ENCODE measurements around the gene STPG3. TPM values are rescaled to one million over a fixed set of nuclear protein-coding genes. Genes with fewer than 3 reads are reported as not detected.

Gene STPG3
- total and polyA plus RNA-seq, 9 of the 15 experiments (the other 6 are each of a cell fraction or from before 2014, with no cell fraction given), result not detected

DNA sequence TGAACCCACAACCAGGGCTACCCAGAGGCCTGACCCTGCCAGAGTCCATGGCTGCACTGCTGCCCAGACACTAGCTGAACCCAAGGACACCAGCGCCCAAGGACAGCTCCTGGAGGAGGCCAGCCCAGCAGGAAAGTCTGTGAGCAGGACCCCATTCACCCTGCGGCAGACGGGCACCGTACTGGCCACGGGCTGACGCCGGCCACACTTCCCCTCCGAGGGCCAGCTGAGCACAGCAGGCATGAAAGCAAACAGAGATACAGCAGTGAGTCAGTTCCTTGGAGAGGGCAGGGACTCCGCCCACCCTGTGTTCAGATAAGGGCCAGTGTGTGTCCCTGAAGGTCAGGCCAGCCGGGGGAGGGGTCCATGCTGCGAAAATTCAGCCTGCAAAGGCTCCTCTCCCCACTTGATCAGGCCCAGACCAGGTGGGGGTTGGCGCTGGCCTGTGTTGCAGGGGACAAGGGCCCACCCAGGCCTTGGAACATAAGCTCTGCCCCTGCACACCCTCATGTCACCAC is 32.3 kb upstream of the STPG3 start (continued):
- TF ChIP-seq SMAD1 (IDR thresholded peaks at IDR 0.05; ENCODE audit: low read depth, low read length, partially characterized antibody) (no peak), HOXB6 (CRISPR knock-in tag; IDR thresholded peaks at IDR 0.05; ENCODE audit: borderline replicate concordance) (no peak), BRCA1 (IDR thresholded peaks at IDR 0.05) (no peak), BRCA1 (CRISPR knock-in tag; IDR thresholded peaks at IDR 0.05) (no peak), FOXJ2 (tag; IDR thresholded peaks at IDR 0.05) (no peak), ZNF764 (CRISPR knock-in tag; IDR thresholded peaks at IDR 0.05; ENCODE audit: low read depth) (0 out of 2 replicates have a peak, but pooled peaks have one; percentile 36), TEAD1 (CRISPR knock-in tag; IDR thresholded peaks at IDR 0.05) (0 out of 4 replicates have a peak, but pooled peaks of 1 of the 2 experiments have one; percentile 59), SAP30 (IDR thresholded peaks at IDR 0.05; ENCODE audit: borderline replicate concordance, insufficient read depth, low read depth, low read length, poor library complexity, severe bottlenecking) (no peak), CEBPG (CRISPR knock-in tag; IDR thresholded peaks at IDR 0.05) (no peak), CEBPG (tag; conservative IDR thresholded peaks at IDR 0.05 in 1 of 2, IDR thresholded peaks at IDR 0.05 in 1 of 2) (no peak), ZNF589 (CRISPR knock-in tag; IDR thresholded peaks at IDR 0.05; ENCODE audit: low read depth) (peak; percentile 56; the same call in 1 of the 2 replicates), ZKSCAN3 (CRISPR knock-in tag; IDR thresholded peaks at IDR 0.05) (no peak), C11orf30 (IDR thresholded peaks at IDR 0.05; ENCODE audit: low read depth) (peak; percentile 58; the same call in 1 of the 2 replicates), POLR2G (IDR thresholded peaks at IDR 0.05; ENCODE audit: low read depth, low read length) (peak; percentile 80), ZNF76 (CRISPR knock-in tag; IDR thresholded peaks at IDR 0.05; ENCODE audit: borderline replicate concordance) (0 out of 2 replicates have a peak, but pooled peaks have one; percentile 45), ZNF121 (CRISPR knock-in tag; conservative IDR thresholded peaks at IDR 0.05) (no peak), CREB1 (IDR thresholded peaks at IDR 0.05) (no peak), CREB1 (CRISPR knock-in tag; IDR thresholded peaks at IDR 0.05) (no peak), ZNF347 (CRISPR knock-in tag; IDR thresholded peaks at IDR 0.05; ENCODE audit: low read depth) (no peak)
- TF ChIP-seq, protein P1, sequence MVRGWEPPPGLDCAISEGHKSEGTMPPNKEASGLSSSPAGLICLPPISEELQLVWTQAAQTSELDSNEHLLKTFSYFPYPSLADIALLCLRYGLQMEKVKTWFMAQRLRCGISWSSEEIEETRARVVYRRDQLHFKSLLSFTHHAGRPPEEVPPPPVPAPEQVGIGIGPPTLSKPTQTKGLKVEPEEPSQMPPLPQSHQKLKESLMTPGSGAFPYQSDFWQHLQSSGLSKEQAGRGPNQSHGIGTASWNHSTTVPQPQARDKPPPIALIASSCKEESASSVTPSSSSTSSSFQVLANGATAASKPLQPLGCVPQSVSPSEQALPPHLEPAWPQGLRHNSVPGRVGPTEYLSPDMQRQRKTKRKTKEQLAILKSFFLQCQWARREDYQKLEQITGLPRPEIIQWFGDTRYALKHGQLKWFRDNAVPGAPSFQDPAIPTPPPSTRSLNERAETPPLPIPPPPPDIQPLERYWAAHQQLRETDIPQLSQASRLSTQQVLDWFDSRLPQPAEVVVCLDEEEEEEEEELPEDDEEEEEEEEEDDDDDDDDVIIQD (CRISPR knock-in tag; IDR thresholded peaks at IDR 0.05), result no peak
- TF ChIP-seq, protein P2, sequence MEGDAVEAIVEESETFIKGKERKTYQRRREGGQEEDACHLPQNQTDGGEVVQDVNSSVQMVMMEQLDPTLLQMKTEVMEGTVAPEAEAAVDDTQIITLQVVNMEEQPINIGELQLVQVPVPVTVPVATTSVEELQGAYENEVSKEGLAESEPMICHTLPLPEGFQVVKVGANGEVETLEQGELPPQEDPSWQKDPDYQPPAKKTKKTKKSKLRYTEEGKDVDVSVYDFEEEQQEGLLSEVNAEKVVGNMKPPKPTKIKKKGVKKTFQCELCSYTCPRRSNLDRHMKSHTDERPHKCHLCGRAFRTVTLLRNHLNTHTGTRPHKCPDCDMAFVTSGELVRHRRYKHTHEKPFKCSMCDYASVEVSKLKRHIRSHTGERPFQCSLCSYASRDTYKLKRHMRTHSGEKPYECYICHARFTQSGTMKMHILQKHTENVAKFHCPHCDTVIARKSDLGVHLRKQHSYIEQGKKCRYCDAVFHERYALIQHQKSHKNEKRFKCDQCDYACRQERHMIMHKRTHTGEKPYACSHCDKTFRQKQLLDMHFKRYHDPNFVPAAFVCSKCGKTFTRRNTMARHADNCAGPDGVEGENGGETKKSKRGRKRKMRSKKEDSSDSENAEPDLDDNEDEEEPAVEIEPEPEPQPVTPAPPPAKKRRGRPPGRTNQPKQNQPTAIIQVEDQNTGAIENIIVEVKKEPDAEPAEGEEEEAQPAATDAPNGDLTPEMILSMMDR (IDR thresholded peaks at IDR 0.05 in 2 of 3, conservative IDR thresholded peaks at IDR 0.05 in 1 of 3; ENCODE audit: insufficient read depth in 2 of 3, low read depth in 1 of 3, low read length in 3 of 3), result no peak
- TF ChIP-seq, protein P3, sequence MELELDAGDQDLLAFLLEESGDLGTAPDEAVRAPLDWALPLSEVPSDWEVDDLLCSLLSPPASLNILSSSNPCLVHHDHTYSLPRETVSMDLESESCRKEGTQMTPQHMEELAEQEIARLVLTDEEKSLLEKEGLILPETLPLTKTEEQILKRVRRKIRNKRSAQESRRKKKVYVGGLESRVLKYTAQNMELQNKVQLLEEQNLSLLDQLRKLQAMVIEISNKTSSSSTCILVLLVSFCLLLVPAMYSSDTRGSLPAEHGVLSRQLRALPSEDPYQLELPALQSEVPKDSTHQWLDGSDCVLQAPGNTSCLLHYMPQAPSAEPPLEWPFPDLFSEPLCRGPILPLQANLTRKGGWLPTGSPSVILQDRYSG (tag; conservative IDR thresholded peaks at IDR 0.05; ENCODE audit: low read depth), result 0 out of 2 replicates have a peak, but pooled peaks have one; percentile 72
- TF ChIP-seq, protein P4, sequence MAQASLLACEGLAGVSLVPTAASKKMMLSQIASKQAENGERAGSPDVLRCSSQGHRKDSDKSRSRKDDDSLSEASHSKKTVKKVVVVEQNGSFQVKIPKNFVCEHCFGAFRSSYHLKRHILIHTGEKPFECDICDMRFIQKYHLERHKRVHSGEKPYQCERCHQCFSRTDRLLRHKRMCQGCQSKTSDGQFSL (CRISPR knock-in tag; IDR thresholded peaks at IDR 0.05), result no peak
- TF ChIP-seq, protein P4 (tag; IDR thresholded peaks at IDR 0.05), result no peak
